ENCODE results near the gene ZFAND6. TPM values are rescaled to one million over a fixed set of nuclear protein-coding genes. Genes with fewer than 3 reads are reported as not detected.
A peak's percentile ranks its signal among the peaks of the same experiment; 100 is the strongest.

ZFAND6 gene
- total RNA-seq, 1 experiment from 2014 or later = 89.7 TPM

- Histone ChIP-seq H4K5ac (ENCODE audit: insufficient read length, low read depth, low read length) (no peak overlapping the region), H3K23me2 (ENCODE audit: insufficient read length, low read depth, low read length, poor library complexity, severe bottlenecking) (no peaks in the 10 kb centered on the region), H2AFZ (ENCODE audit: low read length) (no peak overlapping the region), H3K23ac (ENCODE audit: insufficient read length, low read depth, low read length) (no peak overlapping the region), H3K9me3 (ENCODE audit: control insufficient read depth, low read depth, low read length) (no peaks in the 10 kb centered on the region), H4K20me1 (ENCODE audit: control insufficient read depth, insufficient read depth, insufficient read length) (no peaks in the 10 kb centered on the region), H2BK15ac (ENCODE audit: low read depth, low read length) (no peak overlapping the region), H3K4me2 (ENCODE audit: insufficient read depth, insufficient read length, low read length) (no peak overlapping the region), H2BK5ac (ENCODE audit: insufficient read length, low read length) (peak overlapping the region; percentile 50), H3K4ac (ENCODE audit: low read depth, low read length) (no peak overlapping the region), H2BK20ac (ENCODE audit: low read depth, low read length, poor library complexity, severe bottlenecking) (no peak overlapping the region), H3K56ac (ENCODE audit: insufficient read length, low read depth, low read length) (no peak overlapping the region), H3K79me2 (ENCODE audit: insufficient read depth, low read length) (no peaks in the 10 kb centered on the region), H4K91ac (ENCODE audit: insufficient read length, low read depth, low read length) (no peak overlapping the region), H2AK5ac (ENCODE audit: insufficient read length, low read length) (no peak overlapping the region), H3K4me1 (ENCODE audit: insufficient read depth, low read length) (no peaks in the 10 kb centered on the region), H4K8ac (replicated peaks; ENCODE audit: insufficient read length, low read depth, low read length) (no peak overlapping the region), H3T11ph (ENCODE audit: low read length) (no peak overlapping the region), H2BK12ac (ENCODE audit: insufficient read length, low read depth, low read length) (no peak overlapping the region), H3K9ac (ENCODE audit: extremely low read depth, insufficient read length, low read length) (no peak overlapping the region), H3K79me1 (ENCODE audit: insufficient read depth, low read depth, low read length, poor library complexity, severe bottlenecking) (no peaks in the 10 kb centered on the region), H2BK120ac (ENCODE audit: low read depth, low read length, poor library complexity, severe bottlenecking) (no peak overlapping the region), H3K18ac (ENCODE audit: insufficient read length, low read depth, low read length) (no peak overlapping the region), H3K27me3 (ENCODE audit: insufficient read depth, low read length) (no peaks in the 10 kb centered on the region), H3K14ac (ENCODE audit: insufficient read depth, low read length) (no peak overlapping the region), H3K27ac (ENCODE audit: insufficient read length, low read depth, low read length) (no peak overlapping the region)
- Mint-ChIP-seq H3K4me3 (no peak overlapping the region), H3K36me3 (ENCODE audit: insufficient read depth in 1 of 3, low read depth in 3 of 3) (peaks cover 0 to 12% (median 5%) of the 10 kb centered on the region in 3 experiments; a peak in 4 of 7 replicates), H3K9me3 (no peaks in the 10 kb centered on the region; a peak in 2 of 5 replicates), H3K4me1 (no peaks in the 10 kb centered on the region), H3K27ac (peak overlapping the region in 1 of 3 experiments; percentile 32; a peak in 2 of 7 replicates), H3K27me3 (ENCODE audit: low read depth) (no peaks in the 10 kb centered on the region)
- DNase-seq = no peak
- TF ChIP-seq CTCF (conservative IDR thresholded peaks at IDR 0.05) = no peak
- WGBS (ENCODE audit: extremely low coverage, insufficient read length, low lambda C conversion rate) = no CpG with 5 or more reads among the region's 5 CpGs
Measured at GRCh38 chr15:80141916-80142598, 82.6 kb downstream of the ZFAND6 start.

All from H9 (cell line).